GM19395 (cell line): ENCODE data around the gene SH3RF1.

Experiments used
- ATAC-seq: cut with Tn5 transposase; IDR thresholded peaks from one replicate; pipeline ENCODE4 v1.9.1; 2021; ENCODE audit warnings: mild to moderate bottlenecking, moderate library complexity; ENCODE audit not compliant: unreplicated experiment

SH3RF1 gene

DNA sequence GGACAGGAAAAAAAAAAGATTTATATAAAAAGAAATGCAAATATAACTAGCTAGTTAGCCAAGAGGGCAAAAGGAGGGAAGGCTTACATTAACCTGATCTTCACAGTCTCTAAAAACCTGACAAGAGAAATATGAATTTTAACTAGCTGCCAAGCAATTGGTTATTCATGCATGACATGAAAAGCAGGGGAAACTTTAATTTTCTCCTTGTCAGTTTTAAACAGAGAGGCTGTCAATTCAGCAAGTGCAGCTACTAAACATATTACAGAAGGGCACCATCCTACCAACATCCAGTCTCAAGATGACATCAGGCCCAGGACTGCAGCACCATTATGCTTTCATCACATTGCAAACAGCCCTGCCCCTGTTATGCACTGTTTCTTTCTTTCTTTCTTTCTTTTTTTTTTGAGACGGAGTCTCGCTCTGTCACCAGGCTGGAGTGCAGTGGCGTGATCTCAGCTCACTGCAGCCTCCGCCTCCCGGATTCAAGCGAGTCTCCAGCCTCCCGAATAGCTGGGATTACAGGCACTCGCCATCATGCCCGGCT is 221.8 kb downstream of the SH3RF1 start:
- ATAC-seq: no peak

- ATAC-seq: no peak
Observed at GRCh38 chr4:169047956-169048355, 222.8 kb downstream of the SH3RF1 start.

DNA sequence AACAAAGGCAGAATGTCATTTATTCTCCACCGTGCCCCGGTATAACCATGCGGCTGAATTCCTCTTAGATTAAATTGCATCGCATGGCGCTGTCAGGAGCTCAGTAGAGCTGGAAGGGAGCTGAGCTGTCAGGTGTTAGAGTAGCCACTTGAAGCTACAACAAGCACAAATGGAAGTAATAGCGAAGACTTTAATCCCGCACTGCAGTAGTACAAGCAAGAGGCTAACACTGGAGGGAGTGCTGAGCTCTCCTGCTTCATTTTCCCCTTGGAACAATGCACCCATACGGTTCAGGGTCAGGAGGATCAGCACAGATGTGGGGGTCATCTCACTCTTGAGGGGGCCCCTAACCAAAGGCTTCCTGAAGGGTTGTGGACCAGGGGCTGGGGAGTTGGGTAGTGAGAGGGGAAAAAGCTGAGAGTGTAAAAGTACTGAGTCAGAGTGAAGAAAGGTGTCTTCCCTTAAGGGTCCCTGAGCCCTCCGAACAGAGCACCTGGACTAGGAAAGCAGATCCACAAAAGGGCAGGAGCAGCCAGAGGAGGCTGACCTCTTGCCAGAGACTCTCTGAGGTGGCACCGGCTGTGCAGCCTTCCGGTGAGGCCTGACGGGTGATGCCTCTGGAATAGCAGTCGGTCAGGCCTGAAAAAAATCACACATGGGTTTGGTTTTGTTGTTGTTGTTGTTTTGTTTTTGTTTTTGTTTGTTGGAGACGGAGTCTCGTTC is 224.7 kb downstream of the SH3RF1 start:
- ATAC-seq: no peak

DNA sequence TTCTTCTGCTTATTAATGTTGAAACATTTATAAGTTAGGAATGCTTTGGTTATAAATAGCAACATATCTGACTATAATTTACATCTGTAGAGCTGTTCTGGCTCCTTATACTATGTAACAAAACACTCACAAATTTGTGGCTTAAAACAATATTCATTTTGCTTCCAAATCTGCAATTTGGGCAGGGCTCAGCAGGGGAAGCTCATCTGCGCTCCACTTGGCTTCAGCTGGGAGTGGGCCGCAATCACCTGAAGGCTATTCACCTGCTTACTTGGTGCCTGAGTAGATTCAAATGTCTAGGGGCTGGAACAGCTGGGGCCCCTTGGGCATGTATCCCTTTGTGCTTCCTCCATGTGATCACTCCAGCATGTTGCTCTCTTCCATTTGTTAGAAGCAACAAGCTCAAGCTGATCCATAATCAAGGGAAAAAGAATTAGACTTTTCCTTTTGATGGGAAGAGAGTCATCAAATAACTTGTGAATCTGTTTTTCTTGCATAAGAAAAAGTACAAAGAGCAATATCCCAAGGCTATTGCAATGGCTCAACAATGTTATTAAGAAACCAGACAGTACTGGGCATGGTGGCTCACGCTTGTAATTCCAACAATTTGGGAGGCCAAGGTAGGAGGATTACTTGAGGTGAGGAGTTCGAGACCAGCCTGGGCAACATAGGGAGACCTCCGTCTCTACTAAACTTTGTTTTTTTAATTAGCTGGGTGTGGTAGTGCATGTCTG is 225.9 kb downstream of the SH3RF1 start:
- ATAC-seq: no peak
